Hematopoietic multipotent progenitor cell treated with erythropoietin and hydrocortisone succinate and interleukin-3 and kit ligand, for 4 days (in vitro differentiated cells): ENCODE measurements around the gene PARD3.
"Not testable (repeated sequence)": the region's sequence is repeated elsewhere in the genome, so short reads cannot be mapped to it uniquely, and the experiment has no call there.

Source experiments
- DNase-seq: peaks from one replicate; pipeline ENCODE4 v3.0.0-alpha.2; 2015

Gene PARD3

GRCh38 chr10:34707656-34708055 lies 107.4 kb downstream of the PARD3 start:
- no peak for DNase-seq

GRCh38 chr10:34706992-34707391 lies 108.1 kb downstream of the PARD3 start:
- DNase-seq, result not testable (repeated sequence)

- DNase-seq, result no peak
Observed at GRCh38 chr10:34706147-34706546, 108.9 kb downstream of the PARD3 start.

- no peak for DNase-seq
Observed at GRCh38 chr10:34705563-34705962, 109.5 kb downstream of the PARD3 start.

GRCh38 chr10:34704526-34705184 lies 110.4 kb downstream of the PARD3 start:
- DNase-seq, result no peak

GRCh38 chr10:34702982-34703381 lies 112.1 kb downstream of the PARD3 start:
- DNase-seq, result no peak

GRCh38 chr10:34702093-34702937 lies 112.8 kb downstream of the PARD3 start:
- no peak for DNase-seq

GRCh38 chr10:34701194-34701593 lies 113.9 kb downstream of the PARD3 start:
- DNase-seq, result no peak

- DNase-seq, result not testable (repeated sequence)
Observed at GRCh38 chr10:34700752-34701151, 114.3 kb downstream of the PARD3 start.

- no peak for DNase-seq
Observed at GRCh38 chr10:34699904-34700517, 115.1 kb downstream of the PARD3 start.

GRCh38 chr10:34698979-34699378 lies 116.1 kb downstream of the PARD3 start:
- DNase-seq, result no peak

GRCh38 chr10:34698248-34698831 lies 116.8 kb downstream of the PARD3 start:
- no peak for DNase-seq

- no peak for DNase-seq
Observed at GRCh38 chr10:34697351-34698247, 117.5 kb downstream of the PARD3 start.

GRCh38 chr10:34696423-34696822 lies 118.7 kb downstream of the PARD3 start:
- no peak for DNase-seq

- no peak for DNase-seq
Observed at GRCh38 chr10:34690383-34691049, 124.6 kb downstream of the PARD3 start.

GRCh38 chr10:34689053-34689452 lies 126.0 kb downstream of the PARD3 start:
- no peak for DNase-seq

GRCh38 chr10:34687434-34688210 lies 127.5 kb downstream of the PARD3 start:
- no peak for DNase-seq

GRCh38 chr10:34682580-34682979 lies 132.5 kb downstream of the PARD3 start:
- DNase-seq, result no peak

GRCh38 chr10:34681933-34682332 lies 133.2 kb downstream of the PARD3 start:
- DNase-seq, result peak; percentile 5

GRCh38 chr10:34679177-34679576 lies 135.9 kb downstream of the PARD3 start:
- no peak for DNase-seq

- DNase-seq, result peak; percentile 28
Observed at GRCh38 chr10:34677591-34677990, 137.5 kb downstream of the PARD3 start.
